WERI-Rb-1 (cell line): ENCODE results near the gene NSDHL.

Experiments
- DNase-seq: peaks from one replicate; pipeline ENCODE4 v3.0.0-alpha.2; 2020
- H3K27ac ChIP-seq: fragments of 250-450 bp; sonication (Bioruptor Pico); 2 replicates; pipeline ENCODE4 v1.5.1; 2020; ENCODE audit warnings: mild to moderate bottlenecking, moderate library complexity
- H3K27me3 ChIP-seq: fragments of 250-450 bp; sonication (Bioruptor Pico); 2 replicates; pipeline ENCODE4 v1.5.1; 2021; ENCODE audit warnings: mild to moderate bottlenecking, low read depth, moderate library complexity; ENCODE audit not compliant: insufficient read depth, severe bottlenecking
- H3K36me3 ChIP-seq: fragments of 250-450 bp; sonication (Bioruptor Pico); 2 replicates; pipeline ENCODE4 v1.5.1; 2020; ENCODE audit warnings: mild to moderate bottlenecking, moderate library complexity
- H3K4me3 ChIP-seq: 2 replicates; pipeline ENCODE4 v1.5.1; 2011; ENCODE audit warnings: low read depth, mild to moderate bottlenecking, control low read depth, low read length
- H3K9me3 ChIP-seq: fragments of 250-450 bp; sonication (Bioruptor Pico); 2 replicates; pipeline ENCODE4 v1.5.1; 2021; ENCODE audit warnings: mild to moderate bottlenecking, moderate library complexity; ENCODE audit not compliant: severe bottlenecking
- TF ChIP-seq, protein P1 (sequence below): IDR thresholded peaks from 2 replicates; pipeline ENCODE4 v1.5.1; 2011; ENCODE audit warnings: low read depth, mild to moderate bottlenecking, control low read depth, inconsistent platforms, low read length

Gene NSDHL

DNA sequence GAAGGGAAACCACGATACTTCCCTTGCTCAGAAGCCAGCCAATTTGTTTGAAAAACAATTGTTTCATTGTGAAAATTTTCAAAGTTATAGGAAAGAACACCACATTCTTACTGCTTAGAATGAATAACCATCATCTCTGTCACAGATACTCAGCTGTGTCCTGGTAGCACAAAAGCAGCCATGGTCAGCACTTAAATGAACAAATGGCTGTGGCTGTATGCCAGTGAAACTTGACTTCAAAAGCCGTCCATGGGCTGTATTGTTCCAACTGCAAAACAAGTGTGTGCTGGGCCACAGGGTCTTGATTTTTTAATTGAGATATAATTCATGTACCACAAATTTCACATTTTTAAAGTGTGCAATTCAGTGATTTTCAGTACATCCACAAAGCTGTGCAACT is 19.6 kb downstream of the NSDHL start:
- H3K27ac ChIP-seq = no peak overlapping the region
- peaks cover 4% of the 10 kb centered on the region for H3K27me3 ChIP-seq
- no peaks in the 10 kb centered on the region for H3K9me3 ChIP-seq
- DNase-seq = no peak
- H3K4me3 ChIP-seq = no peak overlapping the region
- TF ChIP-seq, protein P1, sequence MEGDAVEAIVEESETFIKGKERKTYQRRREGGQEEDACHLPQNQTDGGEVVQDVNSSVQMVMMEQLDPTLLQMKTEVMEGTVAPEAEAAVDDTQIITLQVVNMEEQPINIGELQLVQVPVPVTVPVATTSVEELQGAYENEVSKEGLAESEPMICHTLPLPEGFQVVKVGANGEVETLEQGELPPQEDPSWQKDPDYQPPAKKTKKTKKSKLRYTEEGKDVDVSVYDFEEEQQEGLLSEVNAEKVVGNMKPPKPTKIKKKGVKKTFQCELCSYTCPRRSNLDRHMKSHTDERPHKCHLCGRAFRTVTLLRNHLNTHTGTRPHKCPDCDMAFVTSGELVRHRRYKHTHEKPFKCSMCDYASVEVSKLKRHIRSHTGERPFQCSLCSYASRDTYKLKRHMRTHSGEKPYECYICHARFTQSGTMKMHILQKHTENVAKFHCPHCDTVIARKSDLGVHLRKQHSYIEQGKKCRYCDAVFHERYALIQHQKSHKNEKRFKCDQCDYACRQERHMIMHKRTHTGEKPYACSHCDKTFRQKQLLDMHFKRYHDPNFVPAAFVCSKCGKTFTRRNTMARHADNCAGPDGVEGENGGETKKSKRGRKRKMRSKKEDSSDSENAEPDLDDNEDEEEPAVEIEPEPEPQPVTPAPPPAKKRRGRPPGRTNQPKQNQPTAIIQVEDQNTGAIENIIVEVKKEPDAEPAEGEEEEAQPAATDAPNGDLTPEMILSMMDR = no peak
- peaks cover 40% of the 10 kb centered on the region for H3K36me3 ChIP-seq

DNA sequence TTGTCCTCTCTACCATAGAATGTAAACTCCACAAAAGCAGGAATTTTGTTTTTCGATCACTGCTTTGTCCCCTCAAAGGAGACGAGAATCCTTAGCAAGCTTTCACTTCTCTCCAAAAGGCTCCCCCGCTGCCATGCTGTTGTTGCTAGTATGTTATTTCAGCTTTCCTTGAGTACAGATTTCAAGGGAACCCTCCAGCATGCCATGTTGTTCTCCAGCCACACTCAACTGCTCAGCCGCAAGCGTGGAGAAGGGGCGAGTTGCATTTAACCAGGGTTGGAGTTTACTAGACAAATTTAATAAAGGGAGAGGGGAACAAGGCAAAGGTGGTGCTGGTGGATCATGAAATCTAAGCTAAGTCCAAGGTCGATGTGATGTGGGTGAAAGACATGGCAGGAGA is 23.1 kb downstream of the NSDHL start:
- Histone ChIP-seq H3K27ac (no peak overlapping the region), H3K9me3 (no peaks in the 10 kb centered on the region), H3K27me3 (peaks cover 2% of the 10 kb centered on the region), H3K4me3 (no peak overlapping the region), H3K36me3 (peaks cover 41% of the 10 kb centered on the region)
- TF ChIP-seq, protein P1 = no peak
- no peak for DNase-seq

DNA sequence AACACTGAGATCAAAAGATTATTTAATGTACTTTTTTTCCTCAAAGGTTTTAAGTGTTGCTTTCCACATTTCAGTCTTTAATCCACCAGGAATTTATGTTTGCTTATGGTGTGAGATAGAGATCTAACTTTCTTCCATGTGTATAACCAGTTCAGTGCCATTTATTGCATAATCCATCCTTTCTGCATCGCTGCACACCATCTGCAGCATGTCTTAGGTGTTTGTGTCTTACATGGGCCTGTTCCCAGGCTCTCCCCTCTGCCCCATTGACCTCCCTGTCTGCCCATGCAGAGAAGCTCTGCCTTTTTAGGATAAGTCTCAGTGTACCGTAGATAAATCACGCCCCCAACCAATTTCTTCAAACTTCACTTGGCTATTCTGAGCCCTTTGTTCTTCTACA is 30.3 kb downstream of the NSDHL start:
- Histone ChIP-seq H3K27ac (no peak overlapping the region), H3K36me3 (peaks cover 60% of the 10 kb centered on the region), H3K4me3 (no peak overlapping the region), H3K9me3 (no peaks in the 10 kb centered on the region), H3K27me3 (no peaks in the 10 kb centered on the region)
- TF ChIP-seq, protein P1 = no peak
- DNase-seq = peak; percentile 43

DNA sequence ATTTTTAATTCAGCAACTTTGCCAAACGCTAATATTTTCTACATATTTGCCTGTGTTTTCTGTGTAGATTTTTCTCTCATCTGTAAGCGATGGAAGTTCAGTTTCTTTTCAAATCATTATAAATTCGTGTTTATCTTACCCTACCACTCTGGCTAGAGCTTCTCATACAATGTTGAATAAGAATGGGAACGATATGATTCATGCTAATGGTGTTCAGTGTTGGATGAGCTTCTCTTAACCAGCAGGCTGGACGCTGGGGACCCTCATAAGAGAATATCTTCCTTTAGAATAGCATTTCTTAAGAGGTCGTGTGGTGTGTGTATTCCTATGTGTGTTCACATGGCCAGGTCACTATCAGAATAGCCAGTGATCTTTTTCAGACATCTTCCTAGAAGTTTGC is 31.0 kb downstream of the NSDHL start:
- TF ChIP-seq, protein P1 = no peak
- no peak for DNase-seq
- no peak overlapping the region for H3K27ac ChIP-seq
- no peak overlapping the region for H3K4me3 ChIP-seq
- H3K36me3 ChIP-seq = peaks cover 59% of the 10 kb centered on the region
- H3K27me3 ChIP-seq = no peaks in the 10 kb centered on the region
- H3K9me3 ChIP-seq = no peaks in the 10 kb centered on the region

DNA sequence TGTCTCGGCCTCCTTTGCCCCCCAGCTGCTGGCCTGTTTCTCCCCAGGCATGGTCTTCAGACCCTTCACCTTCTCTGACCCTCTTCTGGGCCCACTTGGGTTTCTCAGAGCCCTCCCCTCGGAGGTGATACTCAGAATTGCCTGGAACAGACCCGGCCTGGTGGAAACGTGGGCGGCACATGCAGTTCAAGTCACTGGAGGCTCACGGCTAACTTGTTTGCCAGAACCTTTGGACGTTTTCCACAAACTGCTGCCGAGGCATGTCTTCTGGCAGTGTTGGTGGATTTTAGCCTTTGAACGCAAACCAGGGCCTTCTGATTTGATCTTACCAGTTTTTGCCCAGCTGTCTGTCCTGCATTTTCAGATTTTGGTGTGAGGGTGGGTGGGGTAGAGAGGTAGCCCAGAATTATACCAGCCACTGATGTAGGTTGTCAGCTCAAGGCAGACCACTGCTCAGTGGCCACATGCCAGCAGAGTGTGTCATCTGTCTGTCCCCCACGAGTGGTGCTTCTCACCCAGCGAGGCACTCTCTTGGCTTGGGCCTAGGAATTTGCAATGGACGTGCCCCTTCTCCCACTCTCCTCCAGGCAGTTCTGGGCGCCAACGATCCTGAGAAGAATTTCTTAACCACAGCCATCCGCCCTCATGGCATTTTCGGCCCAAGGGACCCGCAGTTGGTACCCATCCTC is 34.5 kb downstream of the NSDHL start:
- no peak for DNase-seq
- no peak overlapping the region for H3K4me3 ChIP-seq
- H3K36me3 ChIP-seq = peaks cover 69% of the 10 kb centered on the region
- no peak overlapping the region for H3K27ac ChIP-seq
- H3K9me3 ChIP-seq = no peaks in the 10 kb centered on the region
- TF ChIP-seq, protein P1 = no peak
- peaks cover 2% of the 10 kb centered on the region for H3K27me3 ChIP-seq

DNA sequence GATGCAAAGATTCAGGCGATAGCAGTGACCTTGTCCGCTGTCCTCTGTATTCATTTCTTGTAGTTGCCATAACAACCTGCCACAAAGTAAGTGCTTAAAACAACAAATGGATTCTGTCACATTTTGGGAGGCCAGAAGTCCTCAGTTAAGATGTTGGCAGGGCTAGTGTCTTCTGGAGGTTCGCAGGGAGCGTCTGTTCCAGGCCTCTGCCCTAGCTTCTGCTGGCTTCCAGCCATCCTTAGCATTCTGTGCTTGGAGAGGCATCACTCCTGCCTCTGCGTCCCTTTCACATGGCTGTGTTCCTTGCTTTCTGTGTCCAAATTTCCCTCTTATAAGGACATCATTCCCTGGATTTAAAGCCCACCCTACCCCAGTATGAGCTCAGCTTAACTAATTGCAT is 35.5 kb downstream of the NSDHL start:
- DNase-seq = no peak
- Histone ChIP-seq H3K36me3 (peaks cover 66% of the 10 kb centered on the region), H3K4me3 (no peak overlapping the region), H3K27ac (no peak overlapping the region), H3K9me3 (no peaks in the 10 kb centered on the region), H3K27me3 (peaks cover 2% of the 10 kb centered on the region)
- TF ChIP-seq, protein P1 = no peak
